Fibroblast of mammary gland (primary cell): Measurements from ENCODE around the gene CERKL.

Experiments
- DNase-seq: peaks from one replicate; pipeline ENCODE4 v3.0.0-alpha.2; 2010; ENCODE audit warnings: low read depth
- H3K4me3 ChIP-seq: 2 replicates; pipeline ENCODE4 v1.5.1; 2011; ENCODE audit warnings: low read depth, mild to moderate bottlenecking, low read length, moderate library complexity; ENCODE audit not compliant: control insufficient read depth
- CTCF ChIP-seq: conservative IDR thresholded peaks from 2 replicates; pipeline ENCODE4 v1.5.1; 2011; ENCODE audit warnings: low read depth, low read length, inconsistent platforms; ENCODE audit not compliant: control insufficient read depth, insufficient read depth

The CERKL gene

GRCh38 chr2:181686576-181687185 lies 29.8 kb upstream of the CERKL start:
- no peak overlapping the region for H3K4me3 ChIP-seq
- DNase-seq, result no peak
- TF ChIP-seq CTCF, result no peak

GRCh38 chr2:181685150-181685688 lies 28.3 kb upstream of the CERKL start:
- TF ChIP-seq CTCF, result no peak
- DNase-seq, result peak; percentile 13
- H3K4me3 ChIP-seq, result no peak overlapping the region

- H3K4me3 ChIP-seq, result no peak overlapping the region
- no peak for DNase-seq
- no peak for TF ChIP-seq CTCF
These were observed 27.7 kb upstream of the CERKL start for GRCh38 chr2:181684454-181685149.

GRCh38 chr2:181683518-181684453 lies 26.9 kb upstream of the CERKL start:
- no peak for TF ChIP-seq CTCF
- DNase-seq, result peak; percentile 8
- H3K4me3 ChIP-seq, result no peak overlapping the region

GRCh38 chr2:181682795-181683517 lies 26.1 kb upstream of the CERKL start:
- DNase-seq, result peak; percentile 8
- TF ChIP-seq CTCF, result no peak
- no peak overlapping the region for H3K4me3 ChIP-seq

GRCh38 chr2:181682026-181682789 lies 25.3 kb upstream of the CERKL start:
- no peak overlapping the region for H3K4me3 ChIP-seq
- TF ChIP-seq CTCF, result no peak
- DNase-seq, result no peak
